NB4 (cell line): ENCODE measurements around the gene CATSPER4.

ENCODE experiments used
- MAX ChIP-seq: IDR thresholded peaks from 2 replicates; pipeline ENCODE4 v1.6.1; 2011; ENCODE audit warnings: low read depth, low read length
- POLR2A ChIP-seq: IDR thresholded peaks from 2 replicates; pipeline ENCODE4 v1.6.1; 2011; ENCODE audit warnings: mild to moderate bottlenecking; ENCODE audit not compliant: insufficient read length; ENCODE audit errors: extremely low read depth

GRCh38 chr1:26197813-26198212, 7.4 kb downstream of the CATSPER4 start:
- TF ChIP-seq POLR2A (no peak), MAX (no peak)
